Mesodermal cell (in vitro differentiated cells): ENCODE results near the gene PGLYRP2.

ENCODE experiments used
- H3K27ac ChIP-seq: 2 replicates; pipeline ENCODE4 v1.7.0; 2013; ENCODE audit warnings: mild to moderate bottlenecking, low read depth, low read length, moderate library complexity; ENCODE audit not compliant: severe bottlenecking
- H3K36me3 ChIP-seq: 2 replicates; pipeline ENCODE4 v1.7.1; 2013; ENCODE audit warnings: mild to moderate bottlenecking, low read length, moderate library complexity; ENCODE audit not compliant: control insufficient read depth, insufficient read depth
- H3K4me1 ChIP-seq: one replicate; pipeline ENCODE4 v1.7.1; 2013; ENCODE audit warnings: mild to moderate bottlenecking, low read length; ENCODE audit not compliant: insufficient read depth, control insufficient read depth, poor library complexity, severe bottlenecking
- H3K4me3 ChIP-seq: 2 replicates; pipeline ENCODE4 v1.7.0; 2013; ENCODE audit warnings: low read length, control low read depth, mild to moderate bottlenecking; ENCODE audit not compliant: insufficient read depth, poor library complexity, severe bottlenecking; ENCODE audit errors: extremely low read depth
- H3K9me3 ChIP-seq: 2 replicates; pipeline ENCODE4 v1.7.1; 2013; ENCODE audit warnings: mild to moderate bottlenecking, low read length, moderate library complexity; ENCODE audit not compliant: control insufficient read depth
- WGBS, 2 experiments: methylation state at CpG; one replicate each; pipeline ENCODE4 v1.1.5; 2013; ENCODE audit warnings: missing lambda C conversion rate in 2 of 2; ENCODE audit not compliant: insufficient coverage in 2 of 2; 5-methylcytosine and 5-hydroxymethylcytosine counted together

PGLYRP2 gene

DNA sequence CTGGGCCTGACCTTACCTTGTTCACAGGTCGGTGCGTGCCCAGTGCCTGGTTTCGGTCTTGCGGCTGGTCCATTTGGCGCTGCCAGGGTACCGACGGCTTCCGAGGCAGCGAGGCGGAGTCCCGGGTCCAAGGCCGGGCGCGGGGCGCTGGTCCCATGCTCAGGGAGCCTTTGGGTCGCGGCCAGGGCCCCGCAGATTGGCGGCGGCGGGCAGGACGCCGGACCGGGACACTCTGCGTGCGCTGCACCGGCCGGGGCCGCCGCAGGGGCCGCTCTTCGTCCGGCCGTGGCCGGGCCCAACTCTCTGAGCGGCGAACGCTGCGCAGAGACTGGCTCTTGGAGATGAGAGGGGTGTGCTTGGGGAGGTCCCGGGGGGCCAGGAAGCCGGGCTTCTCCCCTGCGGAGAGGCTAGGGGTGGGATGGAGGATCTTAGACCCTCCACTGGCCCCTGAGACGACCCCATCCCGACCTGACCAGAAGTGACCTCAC lies 26.2 kb downstream of the PGLYRP2 start:
- no peaks in the 10 kb centered on the region for H3K9me3 ChIP-seq
- peaks cover 4% of the 10 kb centered on the region for H3K4me1 ChIP-seq
- H3K36me3 ChIP-seq: no peaks in the 10 kb centered on the region
- no peak overlapping the region for H3K27ac ChIP-seq
- H3K4me3 ChIP-seq: peak overlapping the region; percentile 25
- WGBS, 2 experiments: 13 to 24% methylated on average over 25 to 27 of the region's 44 CpGs

DNA sequence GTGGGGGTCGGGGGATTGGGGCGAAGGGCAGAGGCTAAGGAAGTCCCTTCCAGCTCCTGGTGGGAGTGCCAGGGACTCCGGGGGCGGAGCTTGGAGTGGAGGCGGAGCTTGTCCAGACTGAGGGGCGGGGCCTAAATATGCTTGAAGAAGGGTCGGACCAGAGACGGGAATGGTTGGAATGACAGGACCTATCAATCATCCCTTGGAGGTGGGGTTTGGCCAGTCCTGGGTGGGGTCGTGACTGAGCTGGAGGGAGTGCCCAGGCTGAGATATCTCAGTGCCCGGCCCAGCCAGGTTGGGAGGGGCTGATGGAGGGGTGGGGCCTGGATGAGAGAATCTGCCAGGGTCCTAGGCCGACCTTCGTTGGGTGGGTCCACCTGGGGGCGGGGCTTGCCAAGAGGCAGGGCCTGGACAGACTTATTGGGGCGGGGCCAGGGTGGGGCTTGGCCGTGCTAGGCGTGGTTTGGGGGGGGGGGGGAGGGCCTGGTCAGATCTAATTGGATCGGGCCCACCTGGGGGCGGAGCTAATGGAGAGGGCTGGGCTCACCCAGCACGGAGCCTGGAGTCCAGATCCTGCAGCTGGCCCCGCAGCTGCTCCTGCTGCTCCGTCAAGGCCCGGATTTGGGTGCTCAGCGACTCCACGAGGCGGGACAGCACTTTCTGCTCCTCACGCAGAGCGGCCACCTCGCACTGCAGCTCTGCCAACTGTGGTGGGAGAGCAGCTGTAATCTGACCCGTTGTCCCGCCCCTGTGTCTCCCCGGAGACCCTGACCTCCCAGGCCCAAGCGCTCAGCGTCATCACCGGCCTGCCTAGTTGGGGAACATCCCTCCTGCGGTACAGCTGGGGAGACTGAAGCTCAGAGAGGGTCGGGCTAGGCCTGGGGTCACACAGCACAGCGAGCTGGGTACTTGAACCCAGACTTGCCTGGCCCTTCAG lies 26.9 kb downstream of the PGLYRP2 start:
- no peaks in the 10 kb centered on the region for H3K36me3 ChIP-seq
- H3K27ac ChIP-seq: no peak overlapping the region
- H3K4me1 ChIP-seq: peaks cover 4% of the 10 kb centered on the region
- peak overlapping the region; percentile 25 for H3K4me3 ChIP-seq
- 16 to 21% methylated on average over 27 to 33 of the region's 37 CpGs for WGBS, 2 experiments
- H3K9me3 ChIP-seq: no peaks in the 10 kb centered on the region

DNA sequence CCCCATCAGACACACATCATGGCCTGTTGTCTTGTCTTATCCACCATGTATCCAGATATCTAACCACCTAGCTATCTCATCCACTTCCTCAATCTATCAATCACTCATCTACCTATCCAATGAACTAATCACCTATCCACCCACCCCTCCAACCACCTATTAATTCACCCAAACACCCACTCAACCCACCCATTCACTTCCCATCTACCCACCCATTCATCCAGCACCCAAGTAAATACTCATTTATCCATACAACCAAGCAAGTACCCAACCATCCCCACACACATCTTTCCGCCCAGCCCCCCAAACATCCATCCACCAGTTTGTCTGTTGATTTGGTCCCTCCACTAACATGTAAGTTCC lies 28.8 kb downstream of the PGLYRP2 start:
- H3K36me3 ChIP-seq: no peaks in the 10 kb centered on the region
- 100% methylated on average over 1 of the region's 1 CpG; no CpG with 5 or more reads in 1 of the 2 experiments for WGBS, 2 experiments
- peaks cover 4% of the 10 kb centered on the region for H3K4me1 ChIP-seq
- H3K4me3 ChIP-seq: no peak overlapping the region
- no peak overlapping the region for H3K27ac ChIP-seq
- no peaks in the 10 kb centered on the region for H3K9me3 ChIP-seq

DNA sequence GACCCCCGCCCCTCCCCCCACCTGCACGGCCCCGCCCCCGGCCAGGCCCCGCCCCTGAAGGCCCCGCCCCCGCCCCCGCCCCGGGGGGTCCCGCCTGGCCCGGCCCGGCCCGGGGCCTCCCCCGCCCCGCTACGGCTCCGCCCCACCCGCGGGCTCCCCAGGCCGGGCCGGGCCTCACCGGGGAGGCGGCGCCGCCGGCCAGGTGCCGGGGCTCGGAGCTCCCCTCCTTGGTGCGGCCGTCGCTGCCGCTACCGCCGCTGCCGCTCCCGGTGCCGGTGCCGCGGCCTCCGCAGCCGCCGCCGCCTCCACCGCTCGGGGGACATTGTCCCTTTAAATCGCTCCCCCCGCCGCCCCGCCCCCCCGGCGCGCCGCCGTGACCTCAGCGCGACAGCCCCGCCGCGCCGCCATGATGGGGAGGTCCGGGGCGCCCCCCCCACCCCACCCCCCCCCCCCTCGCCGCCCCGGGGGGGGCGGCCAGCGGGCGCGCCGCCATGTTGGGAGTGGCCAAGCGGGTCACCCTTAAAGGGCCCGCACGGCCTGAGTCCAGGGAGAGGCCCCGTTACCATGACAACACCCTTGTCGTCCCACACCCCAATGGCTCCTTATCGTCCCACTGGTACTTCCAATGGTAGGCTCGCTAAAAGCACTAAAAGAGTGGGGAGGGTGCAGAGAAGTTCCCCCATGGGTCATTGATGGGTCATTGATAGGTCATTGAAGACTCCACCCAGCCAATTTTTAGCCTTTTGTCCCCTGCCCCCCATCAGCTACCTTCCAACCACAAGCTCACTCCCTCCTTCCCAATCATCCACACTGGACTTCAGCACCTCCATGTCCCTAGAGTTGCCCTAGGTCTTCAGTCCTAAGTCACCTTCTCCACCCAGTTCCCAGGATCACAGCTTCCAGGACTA lies 29.4 kb downstream of the PGLYRP2 start, which contains the start of gene WIZ:
TSS of gene WIZ (minus strand) at position 337 of the 908 bp plus-strand sequence. CDS start 1,649 bp downstream, outside the sequence.
- H3K36me3 ChIP-seq: no peaks in the 10 kb centered on the region
- WGBS, 2 experiments: 2 to 3% methylated on average over 20 to 26 of the region's 77 CpGs
- H3K9me3 ChIP-seq: no peaks in the 10 kb centered on the region
- peaks cover 4% of the 10 kb centered on the region for H3K4me1 ChIP-seq
- no peak within 1 kb of the TSS for H3K27ac ChIP-seq
- peak within 1 kb of the TSS; percentile 64 for H3K4me3 ChIP-seq

DNA sequence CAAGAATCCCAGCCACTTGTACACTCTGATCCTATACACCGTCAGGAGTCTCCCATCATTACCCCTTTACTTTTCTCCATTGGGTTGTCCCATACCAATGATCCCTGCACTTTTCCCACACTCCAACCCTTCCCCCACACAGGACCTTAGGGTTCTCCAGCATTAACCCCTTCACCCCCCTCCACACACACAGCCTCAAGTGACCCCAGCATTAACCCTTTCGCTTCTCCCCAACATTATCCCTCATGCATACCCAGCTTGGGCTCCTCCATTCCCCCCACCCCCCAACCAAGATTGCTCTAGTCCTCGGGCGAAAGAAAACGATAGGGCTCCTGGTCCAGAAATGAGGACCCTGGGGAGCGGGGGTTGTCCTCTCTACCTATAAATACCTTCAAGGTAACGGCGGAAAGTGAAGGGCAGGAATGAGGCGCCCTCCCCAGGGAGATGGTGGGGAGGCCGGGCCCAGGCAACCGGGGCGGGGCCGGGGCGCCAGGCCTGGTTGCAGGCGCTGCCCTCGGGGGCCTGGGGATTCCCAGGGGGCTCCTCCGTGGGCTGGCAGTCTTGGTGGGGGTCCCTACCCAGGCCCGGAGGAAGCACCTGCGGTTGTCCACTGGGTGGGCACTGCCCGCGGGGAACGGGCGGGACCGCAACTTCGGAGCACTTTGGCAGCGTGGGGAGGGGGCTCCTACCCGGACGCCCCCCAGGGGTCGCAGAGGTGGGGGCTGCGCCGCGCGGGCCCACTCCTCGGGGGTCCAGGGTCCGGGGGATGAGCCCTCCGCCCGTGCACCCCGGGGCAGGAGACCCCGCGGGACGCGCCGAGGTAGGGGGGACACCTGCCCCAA lies 30.3 kb downstream of the PGLYRP2 start:
- Histone ChIP-seq H3K27ac (no peak overlapping the region), H3K4me1 (peaks cover 4% of the 10 kb centered on the region), H3K9me3 (no peaks in the 10 kb centered on the region), H3K36me3 (no peaks in the 10 kb centered on the region), H3K4me3 (peak overlapping the region; percentile 64)
- WGBS, 2 experiments: 5 to 9% methylated on average over 21 to 32 of the region's 43 CpGs

DNA sequence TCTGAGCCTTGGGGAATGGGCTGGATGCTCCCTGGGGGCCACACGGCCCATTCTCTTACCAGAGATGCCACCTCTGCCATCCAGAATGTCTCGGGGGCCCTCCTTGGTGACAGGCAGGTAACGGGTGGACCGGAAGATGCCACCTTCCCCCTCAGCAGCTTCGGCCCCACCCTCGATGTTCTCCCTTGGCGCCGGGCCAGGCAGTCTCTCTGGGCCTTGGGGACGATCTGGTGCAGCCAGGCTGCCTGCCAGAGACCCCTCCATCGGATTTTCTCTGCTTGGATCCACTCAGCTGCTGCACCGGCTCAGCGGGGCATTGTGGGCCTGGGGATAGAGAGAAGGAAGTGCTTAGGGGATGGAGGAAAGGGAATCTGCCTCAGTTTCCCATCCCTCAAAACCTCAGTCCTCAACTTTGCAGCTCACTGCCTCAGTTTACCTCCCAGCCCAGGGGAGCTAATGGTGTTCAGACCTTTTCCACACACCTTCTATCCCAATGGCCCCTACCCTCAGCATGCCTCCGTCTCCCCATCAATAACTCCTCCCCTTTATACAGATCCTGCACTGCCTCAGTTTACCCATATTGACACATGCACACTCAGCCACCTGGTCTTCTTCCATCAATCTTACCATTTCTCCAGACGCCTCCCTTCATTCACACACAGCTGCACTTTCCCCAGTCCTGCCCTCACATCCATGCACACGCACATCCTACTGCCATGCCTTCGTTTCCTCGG lies 31.1 kb downstream of the PGLYRP2 start:
- H3K27ac ChIP-seq: no peak overlapping the region
- H3K4me1 ChIP-seq: peaks cover 4% of the 10 kb centered on the region
- 74 to 75% methylated on average over 13 to 15 of the region's 17 CpGs for WGBS, 2 experiments
- no peaks in the 10 kb centered on the region for H3K9me3 ChIP-seq
- no peaks in the 10 kb centered on the region for H3K36me3 ChIP-seq
- H3K4me3 ChIP-seq: peak overlapping the region; percentile 64

DNA sequence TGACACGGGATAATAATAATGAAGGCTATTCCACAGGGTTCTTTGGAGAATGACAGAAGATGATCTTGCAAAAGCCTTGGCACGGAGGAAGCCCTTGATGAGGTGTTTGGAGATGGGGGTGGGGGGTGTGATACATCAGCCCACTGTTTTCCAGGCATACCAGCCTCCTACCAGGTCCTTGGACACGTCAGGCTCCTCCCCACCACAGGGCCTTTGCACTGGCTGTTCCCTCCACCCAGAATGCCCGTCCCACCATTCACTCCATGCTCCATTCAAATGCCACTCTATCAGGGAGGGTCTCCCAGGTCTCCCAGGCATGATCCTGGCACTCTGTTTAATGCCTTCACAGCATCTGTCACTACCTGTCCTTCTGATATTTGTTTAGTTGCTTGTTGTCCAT lies 32.2 kb downstream of the PGLYRP2 start:
- Histone ChIP-seq H3K4me3 (no peak overlapping the region), H3K27ac (no peak overlapping the region), H3K9me3 (no peaks in the 10 kb centered on the region), H3K36me3 (no peaks in the 10 kb centered on the region), H3K4me1 (peaks cover 4% of the 10 kb centered on the region)
- 86 to 92% methylated on average over 3 to 4 of the region's 4 CpGs for WGBS, 2 experiments

DNA sequence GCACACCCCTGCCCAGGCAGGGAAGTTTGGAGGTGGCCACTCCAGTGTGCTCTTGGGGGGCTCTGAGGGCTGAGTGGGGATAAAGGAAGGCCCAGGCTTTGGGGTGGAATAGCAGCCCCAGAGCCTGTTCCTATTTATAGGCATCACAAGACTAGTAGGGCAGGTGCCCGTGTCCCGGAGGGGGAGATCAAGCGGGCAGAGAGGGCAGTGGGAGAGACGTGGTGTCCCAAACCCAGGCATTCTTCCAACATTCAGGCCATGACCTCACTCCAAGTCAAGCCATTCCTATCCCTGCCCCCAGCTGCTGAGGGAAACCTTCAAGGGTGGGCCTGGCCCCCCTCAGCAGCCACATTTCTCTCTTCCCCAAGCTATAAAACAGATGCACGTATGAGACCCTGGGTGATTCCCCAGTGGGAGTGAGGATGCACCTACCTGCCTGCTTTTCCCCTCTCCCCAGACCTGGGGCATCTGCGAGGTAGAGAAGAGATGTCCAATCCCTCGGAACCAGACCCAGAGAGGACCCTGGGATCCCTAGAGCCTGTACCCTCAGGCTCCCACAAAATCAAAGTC lies 33.4 kb downstream of the PGLYRP2 start:
- H3K4me1 ChIP-seq: peaks cover 4% of the 10 kb centered on the region
- 89 to 97% methylated on average over 4 to 5 of the region's 7 CpGs for WGBS, 2 experiments
- H3K4me3 ChIP-seq: no peak overlapping the region
- H3K36me3 ChIP-seq: no peaks in the 10 kb centered on the region
- H3K27ac ChIP-seq: no peak overlapping the region
- H3K9me3 ChIP-seq: no peaks in the 10 kb centered on the region

DNA sequence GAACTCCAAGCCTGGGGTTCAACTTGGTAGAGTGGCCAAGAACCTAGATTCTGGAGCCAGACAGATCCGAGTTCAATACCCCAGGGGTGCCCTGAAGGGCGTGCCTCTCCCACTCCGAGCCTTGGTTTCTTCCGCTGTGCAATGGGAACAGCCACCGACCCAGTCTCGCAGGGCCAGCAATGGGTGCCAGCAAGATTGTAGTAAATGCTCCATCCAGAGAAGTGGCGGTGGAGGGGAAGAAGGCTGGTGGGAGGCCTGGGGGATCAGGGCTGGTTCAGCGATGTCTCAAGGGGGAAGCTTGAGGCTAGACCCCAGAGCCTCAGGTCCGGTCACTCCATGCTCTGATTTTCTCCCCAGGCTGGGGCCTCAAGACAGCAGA lies 34.1 kb downstream of the PGLYRP2 start:
- H3K4me3 ChIP-seq: no peak overlapping the region
- whole genome bisulfite sequencing, 2 experiments: 86 to 88% methylated on average over 9 of the region's 9 CpGs
- no peak overlapping the region for H3K27ac ChIP-seq
- no peaks in the 10 kb centered on the region for H3K36me3 ChIP-seq
- no peaks in the 10 kb centered on the region for H3K9me3 ChIP-seq
- H3K4me1 ChIP-seq: peaks cover 4% of the 10 kb centered on the region
